Esophagus squamous epithelium (tissue), 5 donors: ENCODE data around the gene SLC24A4. TPM values are rescaled to one million over a fixed set of nuclear protein-coding genes. Genes with fewer than 3 reads are reported as not detected.

Experiments used
- DNase-seq: peaks from one replicate; lab custom pipeline; 2025; lab: John Stamatoyannopoulos, UW
- H3K27ac ChIP-seq, 4 donors: fragments of 200-600 bp; sonication (generic); one replicate each; pipeline ENCODE4 v1.5.1; 2016 to 2019; ENCODE audit warnings: mild to moderate bottlenecking in 1 of 4
- H3K27me3 ChIP-seq, 4 donors: fragments of 200-600 bp; sonication (generic); 1 replicate in 3 of 4; 2 replicates in 1 of 4; pipeline versions ENCODE4 v1.5.1 to v1.6.0; 2017 to 2021; ENCODE audit warnings: antibody characterized with exemption in 1 of 4
- H3K36me3 ChIP-seq, 3 donors: fragments of 200-600 bp; sonication (generic); one replicate each; pipeline ENCODE4 v1.5.1; 2016 to 2019
- H3K4me1 ChIP-seq, 3 donors: fragments of 200-600 bp; sonication (generic); one replicate each; pipeline ENCODE4 v1.5.1; 2017 to 2019
- H3K4me3 ChIP-seq, 4 donors: fragments of 200-600 bp; sonication (generic); 1 replicate in 3 of 4; 2 replicates in 1 of 4; pipeline ENCODE4 v1.5.1; 2016 to 2019; ENCODE audit warnings: mild to moderate bottlenecking in 2 of 4, moderate library complexity in 1 of 4
- H3K9me3 ChIP-seq, 3 donors: fragments of 200-600 bp; sonication (generic); one replicate each; pipeline ENCODE4 v1.5.1; 2016 to 2019
- CTCF ChIP-seq, 6 experiments: fragments of 450-650 bp in 4 of 6; fragments of 200-600 bp in 2 of 6; sonication (generic) in 2 of 6; IDR thresholded peaks; one replicate each; pipeline ENCODE4 v1.5.1; 2016 to 2019; ENCODE audit warnings: antibody characterized with exemption in 6 of 6, mild to moderate bottlenecking in 4 of 6, moderate library complexity in 4 of 6
- POLR2A ChIP-seq, 4 donors: fragments of 450-650 bp; IDR thresholded peaks; one replicate each; pipeline ENCODE4 v1.6.1; 2017; ENCODE audit warnings: antibody characterized with exemption in 4 of 4, mild to moderate bottlenecking in 4 of 4, moderate library complexity in 3 of 4
- WGBS, 2 donors: methylation state at CpG; one replicate each; pipeline ENCODE4 v1.1.5; 2018; 5-methylcytosine and 5-hydroxymethylcytosine counted together
- intact Hi-C: fragments of 100-400 bp; cut with DNase I; formaldehyde crosslinking; loops from one replicate; pipeline ENCODE4 v1.15.0; 2022
- total RNA-seq, 4 donors: library from RNA; depleted of rRNA; stranded (reverse); fragments of >200 nt; gene quantifications; one replicate each; pipeline ENCODE4 v1.1.0, GENCODE V29; 2016
- donor health status: DM: yes; HTN: yes; CAD: no.

Gene SLC24A4
- total RNA-seq, 4 donors from 2014 or later = 0.04 to 0.38 (median 0.20) TPM

GRCh38 chr14:92373336-92373735 is 50.4 kb downstream of the SLC24A4 start:
- no peaks in the 10 kb centered on the region for H3K36me3 ChIP-seq
- peaks cover 0 to 12% (median 0%) of the 10 kb centered on the region in 4 donors for H3K27me3 ChIP-seq
- no peak overlapping the region for H3K4me3 ChIP-seq
- intact Hi-C loops = no loop called here
- TF ChIP-seq CTCF (IDR thresholded peaks at IDR 0.05) (no peak), POLR2A (IDR thresholded peaks at IDR 0.05) (no peak)
- no peaks in the 10 kb centered on the region for H3K9me3 ChIP-seq
- no peak overlapping the region for H3K27ac ChIP-seq
- no peak for DNase-seq
- H3K4me1 ChIP-seq = no peaks in the 10 kb centered on the region
- 85 to 86% methylated on average over 6 to 7 of the region's 7 CpGs for WGBS, 2 donors

GRCh38 chr14:92380131-92380530 is 57.2 kb downstream of the SLC24A4 start:
- H3K4me3 ChIP-seq = no peak overlapping the region
- intact Hi-C loops = no loop called here
- H3K27ac ChIP-seq = no peak overlapping the region
- DNase-seq = no peak
- H3K36me3 ChIP-seq = no peaks in the 10 kb centered on the region
- no peaks in the 10 kb centered on the region for H3K9me3 ChIP-seq
- 60 to 100% methylated on average over 1 to 5 of the region's 10 CpGs for WGBS, 2 donors
- no peaks in the 10 kb centered on the region for H3K4me1 ChIP-seq
- TF ChIP-seq POLR2A (IDR thresholded peaks at IDR 0.05) = no peak
- no peak for TF ChIP-seq CTCF (IDR thresholded peaks at IDR 0.05)
- H3K27me3 ChIP-seq = no peaks in the 10 kb centered on the region

GRCh38 chr14:92380582-92380981 is 57.6 kb downstream of the SLC24A4 start:
- Histone ChIP-seq H3K27me3 (no peaks in the 10 kb centered on the region), H3K4me3 (no peak overlapping the region), H3K27ac (no peak overlapping the region), H3K36me3 (no peaks in the 10 kb centered on the region), H3K4me1 (no peaks in the 10 kb centered on the region), H3K9me3 (no peaks in the 10 kb centered on the region)
- intact Hi-C loops = no loop called here
- TF ChIP-seq CTCF (IDR thresholded peaks at IDR 0.05) = no peak
- TF ChIP-seq POLR2A (IDR thresholded peaks at IDR 0.05) = no peak
- no peak for DNase-seq
- WGBS, 2 donors = 76 to 95% methylated on average over 4 to 5 of the region's 9 CpGs

- Histone ChIP-seq H3K4me1 (no peaks in the 10 kb centered on the region), H3K9me3 (no peaks in the 10 kb centered on the region), H3K27me3 (no peaks in the 10 kb centered on the region), H3K27ac (no peak overlapping the region), H3K36me3 (no peaks in the 10 kb centered on the region), H3K4me3 (no peak overlapping the region)
- TF ChIP-seq CTCF (IDR thresholded peaks at IDR 0.05) (peak in 1 of 6 experiments; percentile 23), POLR2A (IDR thresholded peaks at IDR 0.05) (no peak)
- WGBS, 2 donors = 47 to 68% methylated on average over 3 to 4 of the region's 4 CpGs
- no peak for DNase-seq
- intact Hi-C loops = no loop called here
Observed at GRCh38 chr14:92382677-92383076, 59.7 kb downstream of the SLC24A4 start.

GRCh38 chr14:92383805-92384204 is 60.8 kb downstream of the SLC24A4 start:
- 49 to 71% methylated on average over 4 to 12 of the region's 12 CpGs for WGBS, 2 donors
- DNase-seq = no peak
- intact Hi-C loops = no loop called here
- TF ChIP-seq CTCF (IDR thresholded peaks at IDR 0.05) = no peak
- TF ChIP-seq POLR2A (IDR thresholded peaks at IDR 0.05) = no peak
- Histone ChIP-seq H3K4me3 (no peak overlapping the region), H3K27me3 (no peaks in the 10 kb centered on the region), H3K9me3 (no peaks in the 10 kb centered on the region), H3K4me1 (no peaks in the 10 kb centered on the region), H3K27ac (no peak overlapping the region), H3K36me3 (no peaks in the 10 kb centered on the region)
